ENCODE results near the gene RECK.

RECK gene

GRCh38 chr9:36119476-36119875 is 82.8 kb downstream of the RECK start:
- TF ChIP-seq EZH2phosphoT487 (IDR thresholded peaks at IDR 0.05; ENCODE audit: borderline replicate concordance) = no peak
- TF ChIP-seq, protein P1, sequence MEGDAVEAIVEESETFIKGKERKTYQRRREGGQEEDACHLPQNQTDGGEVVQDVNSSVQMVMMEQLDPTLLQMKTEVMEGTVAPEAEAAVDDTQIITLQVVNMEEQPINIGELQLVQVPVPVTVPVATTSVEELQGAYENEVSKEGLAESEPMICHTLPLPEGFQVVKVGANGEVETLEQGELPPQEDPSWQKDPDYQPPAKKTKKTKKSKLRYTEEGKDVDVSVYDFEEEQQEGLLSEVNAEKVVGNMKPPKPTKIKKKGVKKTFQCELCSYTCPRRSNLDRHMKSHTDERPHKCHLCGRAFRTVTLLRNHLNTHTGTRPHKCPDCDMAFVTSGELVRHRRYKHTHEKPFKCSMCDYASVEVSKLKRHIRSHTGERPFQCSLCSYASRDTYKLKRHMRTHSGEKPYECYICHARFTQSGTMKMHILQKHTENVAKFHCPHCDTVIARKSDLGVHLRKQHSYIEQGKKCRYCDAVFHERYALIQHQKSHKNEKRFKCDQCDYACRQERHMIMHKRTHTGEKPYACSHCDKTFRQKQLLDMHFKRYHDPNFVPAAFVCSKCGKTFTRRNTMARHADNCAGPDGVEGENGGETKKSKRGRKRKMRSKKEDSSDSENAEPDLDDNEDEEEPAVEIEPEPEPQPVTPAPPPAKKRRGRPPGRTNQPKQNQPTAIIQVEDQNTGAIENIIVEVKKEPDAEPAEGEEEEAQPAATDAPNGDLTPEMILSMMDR (conservative IDR thresholded peaks at IDR 0.05; ENCODE audit: low read length) = no peak
- H3K9me3 ChIP-seq (ENCODE audit: insufficient read depth, low read depth, low read length) = no peaks in the 10 kb centered on the region
- no peaks in the 10 kb centered on the region; the same call in 1 of the 2 replicates for H3K36me3 ChIP-seq (ENCODE audit: insufficient read depth, low read length)

DNA sequence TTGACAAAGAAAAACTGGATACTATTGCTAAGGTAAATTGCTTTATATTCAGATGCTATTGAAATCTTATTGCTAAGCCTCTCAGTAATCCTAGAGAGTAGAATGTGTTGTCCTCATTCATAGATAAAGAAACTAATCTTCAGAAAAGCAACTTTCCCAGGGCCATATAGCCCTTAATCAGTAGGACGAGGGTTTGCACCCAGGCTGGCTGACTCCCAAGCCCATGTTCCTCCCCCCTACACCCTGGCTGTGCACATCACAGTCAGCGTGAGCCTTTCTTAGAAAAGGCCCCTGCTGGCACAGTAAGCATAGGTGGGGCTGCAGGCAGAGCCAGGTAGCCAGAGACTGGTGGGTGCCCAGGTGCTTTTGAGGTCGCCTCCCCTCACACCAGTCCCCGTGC is 84.0 kb downstream of the RECK start:
- Histone ChIP-seq H2AFZ (ENCODE audit: low read length) (no peak overlapping the region), H3K9me2 (replicated peaks; ENCODE audit: low read depth, low read length) (no peaks in the 10 kb centered on the region), H3K4me2 (ENCODE audit: low read depth, low read length, poor library complexity, severe bottlenecking) (no peak overlapping the region), H3K9ac (ENCODE audit: low read depth, low read length, poor library complexity, severe bottlenecking) (no peak overlapping the region), H3K79me2 (ENCODE audit: insufficient read depth, low read length) (no peaks in the 10 kb centered on the region), H3K4me1 (ENCODE audit: insufficient read depth, low read length, poor library complexity, severe bottlenecking) (no peaks in the 10 kb centered on the region), H3K9me3 (ENCODE audit: insufficient read depth, low read depth, low read length) (no peaks in the 10 kb centered on the region), H3F3A (ENCODE audit: low read depth) (no peaks in the 10 kb centered on the region), H3K36me3 (ENCODE audit: insufficient read depth, low read length) (no peaks in the 10 kb centered on the region; the same call in 1 of the 2 replicates), H3K4me3 (ENCODE audit: low read length, poor library complexity, severe bottlenecking) (no peak overlapping the region), H3K27me3 (ENCODE audit: insufficient read depth, low read length, poor library complexity, severe bottlenecking) (no peaks in the 10 kb centered on the region), H4K20me1 (ENCODE audit: insufficient read depth, low read length, poor library complexity, severe bottlenecking) (no peaks in the 10 kb centered on the region)
- TF ChIP-seq, protein P1 (conservative IDR thresholded peaks at IDR 0.05; ENCODE audit: low read length) = no peak
- TF ChIP-seq EZH2phosphoT487 (IDR thresholded peaks at IDR 0.05; ENCODE audit: borderline replicate concordance) = no peak

More at GRCh38 chr9:36119476-36119875, 82.8 kb downstream of the RECK start:
- H4K20me1 ChIP-seq (ENCODE audit: insufficient read depth, low read length, poor library complexity, severe bottlenecking) = no peaks in the 10 kb centered on the region
- no peak overlapping the region for H3K9ac ChIP-seq (ENCODE audit: low read depth, low read length, poor library complexity, severe bottlenecking)
- no peaks in the 10 kb centered on the region for H3F3A ChIP-seq (ENCODE audit: low read depth)
- no peak overlapping the region for H3K4me3 ChIP-seq (ENCODE audit: low read length, poor library complexity, severe bottlenecking)
- H3K4me1 ChIP-seq (ENCODE audit: insufficient read depth, low read length, poor library complexity, severe bottlenecking) = no peaks in the 10 kb centered on the region
- no peaks in the 10 kb centered on the region for H3K9me2 ChIP-seq (replicated peaks; ENCODE audit: low read depth, low read length)
- H3K79me2 ChIP-seq (ENCODE audit: insufficient read depth, low read length) = no peaks in the 10 kb centered on the region
- H3K4me2 ChIP-seq (ENCODE audit: low read depth, low read length, poor library complexity, severe bottlenecking) = no peak overlapping the region
- no peak overlapping the region for H2AFZ ChIP-seq (ENCODE audit: low read length)
- H3K27me3 ChIP-seq (ENCODE audit: insufficient read depth, low read length, poor library complexity, severe bottlenecking) = no peaks in the 10 kb centered on the region

- Histone ChIP-seq H2AFZ (ENCODE audit: low read length) (no peak overlapping the region), H3K4me1 (ENCODE audit: insufficient read depth, low read length, poor library complexity, severe bottlenecking) (peaks cover 11% of the 10 kb centered on the region), H3K9me2 (replicated peaks; ENCODE audit: low read depth, low read length) (no peaks in the 10 kb centered on the region), H3K9me3 (ENCODE audit: insufficient read depth, low read depth, low read length) (no peaks in the 10 kb centered on the region), H3K4me2 (ENCODE audit: low read depth, low read length, poor library complexity, severe bottlenecking) (no peak overlapping the region), H3K36me3 (ENCODE audit: insufficient read depth, low read length) (no peaks in the 10 kb centered on the region; the same call in 1 of the 2 replicates), H3K27me3 (ENCODE audit: insufficient read depth, low read length, poor library complexity, severe bottlenecking) (no peaks in the 10 kb centered on the region), H3K4me3 (ENCODE audit: low read length, poor library complexity, severe bottlenecking) (no peak overlapping the region), H3K9ac (ENCODE audit: low read depth, low read length, poor library complexity, severe bottlenecking) (no peak overlapping the region), H4K20me1 (ENCODE audit: insufficient read depth, low read length, poor library complexity, severe bottlenecking) (no peaks in the 10 kb centered on the region), H3K79me2 (ENCODE audit: insufficient read depth, low read length) (no peaks in the 10 kb centered on the region), H3F3A (ENCODE audit: low read depth) (no peaks in the 10 kb centered on the region)
- TF ChIP-seq, protein P1 (conservative IDR thresholded peaks at IDR 0.05; ENCODE audit: low read length) = no peak
- no peak for TF ChIP-seq EZH2phosphoT487 (IDR thresholded peaks at IDR 0.05; ENCODE audit: borderline replicate concordance)
Observed at GRCh38 chr9:36121971-36122370, 85.3 kb downstream of the RECK start.
